ENCODE data around the gene NSFL1C.
"Not testable (repeated sequence)": the region's sequence is repeated elsewhere in the genome, so short reads cannot be mapped to it uniquely, and the experiment has no call there.

The NSFL1C gene

GRCh38 chr20:1402149-1402548, 64.5 kb downstream of the NSFL1C start:
- DNase-seq (ENCODE audit: low read depth), result no peak
- H3K4me3 ChIP-seq (ENCODE audit: low read depth, low read length), result no peak overlapping the region
- TF ChIP-seq, protein P1, sequence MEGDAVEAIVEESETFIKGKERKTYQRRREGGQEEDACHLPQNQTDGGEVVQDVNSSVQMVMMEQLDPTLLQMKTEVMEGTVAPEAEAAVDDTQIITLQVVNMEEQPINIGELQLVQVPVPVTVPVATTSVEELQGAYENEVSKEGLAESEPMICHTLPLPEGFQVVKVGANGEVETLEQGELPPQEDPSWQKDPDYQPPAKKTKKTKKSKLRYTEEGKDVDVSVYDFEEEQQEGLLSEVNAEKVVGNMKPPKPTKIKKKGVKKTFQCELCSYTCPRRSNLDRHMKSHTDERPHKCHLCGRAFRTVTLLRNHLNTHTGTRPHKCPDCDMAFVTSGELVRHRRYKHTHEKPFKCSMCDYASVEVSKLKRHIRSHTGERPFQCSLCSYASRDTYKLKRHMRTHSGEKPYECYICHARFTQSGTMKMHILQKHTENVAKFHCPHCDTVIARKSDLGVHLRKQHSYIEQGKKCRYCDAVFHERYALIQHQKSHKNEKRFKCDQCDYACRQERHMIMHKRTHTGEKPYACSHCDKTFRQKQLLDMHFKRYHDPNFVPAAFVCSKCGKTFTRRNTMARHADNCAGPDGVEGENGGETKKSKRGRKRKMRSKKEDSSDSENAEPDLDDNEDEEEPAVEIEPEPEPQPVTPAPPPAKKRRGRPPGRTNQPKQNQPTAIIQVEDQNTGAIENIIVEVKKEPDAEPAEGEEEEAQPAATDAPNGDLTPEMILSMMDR (IDR thresholded peaks at IDR 0.05; ENCODE audit: insufficient read depth, low read depth, low read length, missing control alignments), result no peak

GRCh38 chr20:1401451-1401907, 65.2 kb downstream of the NSFL1C start:
- TF ChIP-seq, protein P1 (IDR thresholded peaks at IDR 0.05; ENCODE audit: insufficient read depth, low read depth, low read length, missing control alignments), result no peak
- H3K4me3 ChIP-seq (ENCODE audit: low read depth, low read length), result no peak overlapping the region
- DNase-seq (ENCODE audit: low read depth), result no peak

- not testable (repeated sequence) for H3K4me3 ChIP-seq (ENCODE audit: low read depth, low read length); DNase-seq (ENCODE audit: low read depth)
These were observed 66.8 kb downstream of the NSFL1C start for GRCh38 chr20:1399678-1400366.

DNA sequence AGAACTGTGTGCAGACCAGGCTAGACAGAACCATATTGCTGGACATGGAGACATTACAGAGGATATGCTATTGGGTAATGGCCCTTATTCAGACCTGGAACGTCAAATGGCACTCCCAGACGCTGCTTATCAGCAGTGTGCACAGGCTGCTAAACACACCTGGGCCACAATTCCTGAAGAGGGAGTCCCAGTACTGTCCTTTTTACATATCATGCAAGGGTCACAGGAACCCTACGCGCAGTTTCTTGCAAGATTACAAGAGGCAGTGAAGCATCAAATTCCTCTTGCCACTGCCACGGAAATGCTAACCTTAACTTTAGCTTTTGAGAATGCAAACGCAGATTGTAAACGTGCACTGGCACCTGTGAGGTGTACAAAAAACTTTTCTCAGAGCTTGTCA, 68.5 kb downstream of the NSFL1C start:
- peak; percentile 57 for DNase-seq (ENCODE audit: low read depth)
- not testable (repeated sequence) for H3K4me3 ChIP-seq (ENCODE audit: low read depth, low read length)
- TF ChIP-seq, protein P1 (IDR thresholded peaks at IDR 0.05; ENCODE audit: insufficient read depth, low read depth, low read length, missing control alignments), result peak; percentile 18

DNA sequence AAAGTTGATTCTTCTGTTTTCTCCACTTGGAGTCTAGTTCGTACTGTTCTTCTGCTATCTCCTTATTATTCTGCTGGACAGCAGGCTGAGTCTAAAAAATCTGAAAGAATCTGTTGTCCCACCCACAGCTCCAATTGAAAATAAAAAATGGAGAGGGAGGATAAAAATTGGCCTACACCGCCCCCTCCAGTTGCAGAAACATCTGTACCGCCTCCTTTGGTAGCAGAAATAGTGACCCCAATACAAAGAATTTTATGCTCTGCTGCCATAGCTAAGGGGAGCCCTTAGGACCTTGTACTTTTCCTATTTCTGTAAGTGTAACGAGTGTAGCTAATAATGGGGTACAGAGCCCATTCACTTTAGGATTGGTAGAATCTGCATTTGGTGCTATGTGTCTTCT, 68.9 kb downstream of the NSFL1C start:
- TF ChIP-seq, protein P1 (IDR thresholded peaks at IDR 0.05; ENCODE audit: insufficient read depth, low read depth, low read length, missing control alignments), result no peak
- DNase-seq (ENCODE audit: low read depth), result no peak
- no peak overlapping the region for H3K4me3 ChIP-seq (ENCODE audit: low read depth, low read length)

- TF ChIP-seq, protein P1 (IDR thresholded peaks at IDR 0.05; ENCODE audit: insufficient read depth, low read depth, low read length, missing control alignments), result no peak
- H3K4me3 ChIP-seq (ENCODE audit: low read depth, low read length), result no peak overlapping the region
- DNase-seq (ENCODE audit: low read depth), result no peak
These were observed 69.9 kb downstream of the NSFL1C start for GRCh38 chr20:1396702-1397101.

GRCh38 chr20:1396264-1396663, 70.4 kb downstream of the NSFL1C start:
- H3K4me3 ChIP-seq (ENCODE audit: low read depth, low read length), result no peak overlapping the region
- no peak for DNase-seq (ENCODE audit: low read depth)
- TF ChIP-seq, protein P1 (IDR thresholded peaks at IDR 0.05; ENCODE audit: insufficient read depth, low read depth, low read length, missing control alignments), result no peak
